ENCODE data around the gene KPNA1. TPM values are rescaled to one million over a fixed set of nuclear protein-coding genes. Genes with fewer than 3 reads are reported as not detected.

Gene KPNA1
- total RNA-seq, 4 donors from 2014 or later, result 30.0 to 38.1 (median 34.5) TPM

GRCh38 chr3:122560680-122561079, 45.9 kb upstream of the KPNA1 start:
- no peak for TF ChIP-seq POLR2A (IDR thresholded peaks at IDR 0.05)
- TF ChIP-seq, protein P1, sequence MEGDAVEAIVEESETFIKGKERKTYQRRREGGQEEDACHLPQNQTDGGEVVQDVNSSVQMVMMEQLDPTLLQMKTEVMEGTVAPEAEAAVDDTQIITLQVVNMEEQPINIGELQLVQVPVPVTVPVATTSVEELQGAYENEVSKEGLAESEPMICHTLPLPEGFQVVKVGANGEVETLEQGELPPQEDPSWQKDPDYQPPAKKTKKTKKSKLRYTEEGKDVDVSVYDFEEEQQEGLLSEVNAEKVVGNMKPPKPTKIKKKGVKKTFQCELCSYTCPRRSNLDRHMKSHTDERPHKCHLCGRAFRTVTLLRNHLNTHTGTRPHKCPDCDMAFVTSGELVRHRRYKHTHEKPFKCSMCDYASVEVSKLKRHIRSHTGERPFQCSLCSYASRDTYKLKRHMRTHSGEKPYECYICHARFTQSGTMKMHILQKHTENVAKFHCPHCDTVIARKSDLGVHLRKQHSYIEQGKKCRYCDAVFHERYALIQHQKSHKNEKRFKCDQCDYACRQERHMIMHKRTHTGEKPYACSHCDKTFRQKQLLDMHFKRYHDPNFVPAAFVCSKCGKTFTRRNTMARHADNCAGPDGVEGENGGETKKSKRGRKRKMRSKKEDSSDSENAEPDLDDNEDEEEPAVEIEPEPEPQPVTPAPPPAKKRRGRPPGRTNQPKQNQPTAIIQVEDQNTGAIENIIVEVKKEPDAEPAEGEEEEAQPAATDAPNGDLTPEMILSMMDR (IDR thresholded peaks at IDR 0.05), result peak; percentile 31 to 73 (median 58)
- DNase-seq, result no peak
- intact Hi-C loops (cut with DNase I), result loop anchor here (5.0 kb wide), 1 partner anchor 117 kb away; no protein-coding TSS in a partner anchor
- Histone ChIP-seq H3K27me3 (no peaks in the 10 kb centered on the region), H3K4me1 (peaks cover 9 to 42% (median 19%) of the 10 kb centered on the region in 3 donors), H3K27ac (no peak overlapping the region), H3K4me3 (no peak overlapping the region), H3K36me3 (peaks cover 7 to 42% (median 14%) of the 10 kb centered on the region in 3 donors), H3K9me3 (no peaks in the 10 kb centered on the region)
- WGBS, 2 donors, result 60 to 94% methylated on average over 1 of the region's 1 CpG

DNA sequence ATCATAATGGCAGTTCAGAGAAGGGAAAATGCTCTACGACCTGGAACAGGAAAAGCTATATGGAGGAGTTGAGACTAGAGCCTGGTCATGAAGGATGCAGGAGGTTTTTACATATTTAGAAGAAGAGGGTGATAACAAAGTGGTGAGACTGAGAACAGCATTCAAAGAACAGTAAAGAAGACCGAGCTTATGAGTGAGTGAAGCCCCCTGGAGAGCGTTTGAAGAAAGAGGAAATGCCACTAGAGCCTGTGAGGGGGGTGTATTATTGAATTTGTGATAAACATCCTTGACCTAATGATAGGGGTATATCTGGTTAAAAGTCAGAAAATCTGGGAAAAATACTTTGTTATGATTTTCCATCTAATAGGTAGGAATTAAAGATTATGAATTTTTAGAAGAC, 45.2 kb upstream of the KPNA1 start:
- DNase-seq, result no peak
- H3K4me3 ChIP-seq, result no peak overlapping the region
- intact Hi-C loops (cut with DNase I), result loop anchor here (5.0 kb wide), 1 partner anchor 117 kb away; no protein-coding TSS in a partner anchor
- peaks cover 9 to 34% (median 12%) of the 10 kb centered on the region in 3 donors for H3K4me1 ChIP-seq
- H3K36me3 ChIP-seq, result peaks cover 14 to 47% (median 14%) of the 10 kb centered on the region in 3 donors
- TF ChIP-seq, protein P1 (IDR thresholded peaks at IDR 0.05), result no peak
- TF ChIP-seq POLR2A (IDR thresholded peaks at IDR 0.05), result no peak
- H3K27ac ChIP-seq, result no peak overlapping the region
- H3K27me3 ChIP-seq, result no peaks in the 10 kb centered on the region
- 83 to 88% methylated on average over 3 of the region's 3 CpGs for WGBS, 2 donors
- H3K9me3 ChIP-seq, result no peaks in the 10 kb centered on the region

- intact Hi-C loops (cut with DNase I), result no loop called here
- H3K36me3 ChIP-seq, result peaks cover 14 to 60% (median 15%) of the 10 kb centered on the region in 3 donors
- no peak for DNase-seq
- H3K27ac ChIP-seq, result no peak overlapping the region
- no peaks in the 10 kb centered on the region for H3K27me3 ChIP-seq
- H3K4me1 ChIP-seq, result peaks cover 9 to 30% (median 12%) of the 10 kb centered on the region in 3 donors
- no peak overlapping the region for H3K4me3 ChIP-seq
- no peak for TF ChIP-seq POLR2A (IDR thresholded peaks at IDR 0.05)
- TF ChIP-seq, protein P1 (IDR thresholded peaks at IDR 0.05), result no peak
- no peaks in the 10 kb centered on the region for H3K9me3 ChIP-seq
- 86 to 93% methylated on average over 5 to 6 of the region's 6 CpGs for WGBS, 2 donors
Measured at GRCh38 chr3:122558605-122559004, 43.9 kb upstream of the KPNA1 start.

GRCh38 chr3:122557356-122557755, 42.6 kb upstream of the KPNA1 start:
- TF ChIP-seq, protein P1 (IDR thresholded peaks at IDR 0.05), result no peak
- no peak for TF ChIP-seq POLR2A (IDR thresholded peaks at IDR 0.05)
- WGBS, 2 donors, result 91 to 92% methylated on average over 5 of the region's 5 CpGs
- H3K27me3 ChIP-seq, result no peaks in the 10 kb centered on the region

DNA sequence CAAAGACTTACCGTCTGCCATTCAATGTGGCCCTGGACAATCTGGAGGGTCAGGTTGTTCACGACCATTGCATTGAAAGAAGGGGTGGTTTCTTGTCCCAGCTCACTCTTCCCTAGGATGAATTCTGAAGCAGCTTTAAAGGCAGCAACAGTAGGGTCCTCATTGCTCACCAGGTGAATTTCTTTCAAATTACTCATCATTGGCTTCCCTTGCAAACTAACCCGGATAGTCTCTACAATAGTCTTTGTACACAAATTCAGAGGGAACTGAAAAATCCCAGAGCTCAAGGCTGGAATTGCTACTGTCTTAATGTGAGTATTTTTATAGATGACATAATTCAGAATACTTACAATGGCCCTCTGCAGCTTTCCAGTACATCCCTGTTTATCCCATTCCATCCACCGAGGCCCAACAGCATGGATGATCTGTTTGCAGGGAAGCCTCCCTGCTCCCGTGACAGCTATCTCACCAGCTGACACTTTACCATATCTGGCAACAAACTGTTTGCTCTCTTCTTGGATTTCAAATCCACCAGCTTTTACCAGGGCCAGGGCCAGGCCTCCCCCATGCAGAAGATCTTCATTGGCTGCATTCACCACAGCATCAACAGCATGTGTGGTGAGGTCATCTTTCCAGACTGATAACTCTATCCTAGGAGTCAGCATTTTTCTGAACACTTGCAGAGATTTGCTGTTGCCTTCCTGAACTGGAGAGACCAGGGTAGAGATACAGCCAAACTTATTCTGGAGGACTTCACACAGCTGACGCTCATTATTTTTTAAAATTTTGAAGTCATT, 40.7 kb upstream of the KPNA1 start:
- H3K4me3 ChIP-seq, result no peak overlapping the region
- H3K27ac ChIP-seq, result no peak overlapping the region
- no peaks in the 10 kb centered on the region for H3K27me3 ChIP-seq
- H3K36me3 ChIP-seq, result peaks cover 14 to 91% (median 20%) of the 10 kb centered on the region in 3 donors
- WGBS, 2 donors, result 81 to 89% methylated on average over 6 of the region's 6 CpGs
- intact Hi-C loops (cut with DNase I), result no loop called here
- no peaks in the 10 kb centered on the region for H3K9me3 ChIP-seq
- no peaks in the 10 kb centered on the region for H3K4me1 ChIP-seq
- DNase-seq, result no peak
- TF ChIP-seq, protein P1 (IDR thresholded peaks at IDR 0.05), result no peak
- TF ChIP-seq POLR2A (IDR thresholded peaks at IDR 0.05), result no peak

More at GRCh38 chr3:122557356-122557755, 42.6 kb upstream of the KPNA1 start:
- H3K4me3 ChIP-seq, result no peak overlapping the region
- no peak overlapping the region for H3K27ac ChIP-seq
- peaks cover under 1 to 17% (median 4%) of the 10 kb centered on the region in 3 donors for H3K4me1 ChIP-seq
- no peak for DNase-seq
- intact Hi-C loops (cut with DNase I), result no loop called here
- H3K36me3 ChIP-seq, result peaks cover 14 to 72% (median 15%) of the 10 kb centered on the region in 3 donors
- no peaks in the 10 kb centered on the region for H3K9me3 ChIP-seq

Data from esophagus squamous epithelium (tissue), 5 donors.